D721Med (cell line): ENCODE results near the gene BRMS1L.
"Not testable (repeated sequence)": the region's sequence is repeated elsewhere in the genome, so short reads cannot be mapped to it uniquely, and the experiment has no call there.

ENCODE experiments used
- DNase-seq: peaks from one replicate; pipeline ENCODE4 v3.0.0; 2011; ENCODE audit warnings: low spot score; ENCODE audit not compliant: insufficient read length
- FAIRE-seq: peaks from 2 replicates; lab custom pipeline; 2011; peaks lifted over from hg19 to GRCh38; lab: Jason Lieb, UNC
- TF ChIP-seq, protein P1 (sequence below): IDR thresholded peaks from 2 replicates; pipeline ENCODE4 v1.5.1; 2012; ENCODE audit warnings: mild to moderate bottlenecking, control low read depth; ENCODE audit not compliant: insufficient read depth; ENCODE audit errors: missing control alignments

Gene BRMS1L

DNA sequence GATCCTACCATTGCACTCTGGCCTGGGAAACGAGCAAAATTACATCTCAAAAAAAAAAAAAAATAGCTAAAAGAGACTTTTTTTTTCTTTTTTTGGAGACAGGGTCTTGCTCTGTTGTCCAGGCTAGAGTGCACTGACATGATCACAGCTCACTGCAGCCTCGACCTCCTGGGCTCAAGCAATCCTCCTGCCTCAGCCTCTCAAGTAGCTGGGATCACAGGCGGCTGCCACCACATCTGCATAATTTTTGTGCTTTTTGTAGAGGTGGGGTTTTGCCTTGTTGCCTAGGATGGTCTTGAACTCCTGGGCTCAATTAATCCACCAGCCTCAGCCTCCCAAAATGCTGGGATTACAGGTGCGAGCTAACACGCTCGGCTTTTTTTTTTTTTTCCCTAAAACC is 28.3 kb upstream of the BRMS1L start:
- no peak for FAIRE-seq
- TF ChIP-seq, protein P1, sequence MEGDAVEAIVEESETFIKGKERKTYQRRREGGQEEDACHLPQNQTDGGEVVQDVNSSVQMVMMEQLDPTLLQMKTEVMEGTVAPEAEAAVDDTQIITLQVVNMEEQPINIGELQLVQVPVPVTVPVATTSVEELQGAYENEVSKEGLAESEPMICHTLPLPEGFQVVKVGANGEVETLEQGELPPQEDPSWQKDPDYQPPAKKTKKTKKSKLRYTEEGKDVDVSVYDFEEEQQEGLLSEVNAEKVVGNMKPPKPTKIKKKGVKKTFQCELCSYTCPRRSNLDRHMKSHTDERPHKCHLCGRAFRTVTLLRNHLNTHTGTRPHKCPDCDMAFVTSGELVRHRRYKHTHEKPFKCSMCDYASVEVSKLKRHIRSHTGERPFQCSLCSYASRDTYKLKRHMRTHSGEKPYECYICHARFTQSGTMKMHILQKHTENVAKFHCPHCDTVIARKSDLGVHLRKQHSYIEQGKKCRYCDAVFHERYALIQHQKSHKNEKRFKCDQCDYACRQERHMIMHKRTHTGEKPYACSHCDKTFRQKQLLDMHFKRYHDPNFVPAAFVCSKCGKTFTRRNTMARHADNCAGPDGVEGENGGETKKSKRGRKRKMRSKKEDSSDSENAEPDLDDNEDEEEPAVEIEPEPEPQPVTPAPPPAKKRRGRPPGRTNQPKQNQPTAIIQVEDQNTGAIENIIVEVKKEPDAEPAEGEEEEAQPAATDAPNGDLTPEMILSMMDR: no peak
- no peak for DNase-seq

DNA sequence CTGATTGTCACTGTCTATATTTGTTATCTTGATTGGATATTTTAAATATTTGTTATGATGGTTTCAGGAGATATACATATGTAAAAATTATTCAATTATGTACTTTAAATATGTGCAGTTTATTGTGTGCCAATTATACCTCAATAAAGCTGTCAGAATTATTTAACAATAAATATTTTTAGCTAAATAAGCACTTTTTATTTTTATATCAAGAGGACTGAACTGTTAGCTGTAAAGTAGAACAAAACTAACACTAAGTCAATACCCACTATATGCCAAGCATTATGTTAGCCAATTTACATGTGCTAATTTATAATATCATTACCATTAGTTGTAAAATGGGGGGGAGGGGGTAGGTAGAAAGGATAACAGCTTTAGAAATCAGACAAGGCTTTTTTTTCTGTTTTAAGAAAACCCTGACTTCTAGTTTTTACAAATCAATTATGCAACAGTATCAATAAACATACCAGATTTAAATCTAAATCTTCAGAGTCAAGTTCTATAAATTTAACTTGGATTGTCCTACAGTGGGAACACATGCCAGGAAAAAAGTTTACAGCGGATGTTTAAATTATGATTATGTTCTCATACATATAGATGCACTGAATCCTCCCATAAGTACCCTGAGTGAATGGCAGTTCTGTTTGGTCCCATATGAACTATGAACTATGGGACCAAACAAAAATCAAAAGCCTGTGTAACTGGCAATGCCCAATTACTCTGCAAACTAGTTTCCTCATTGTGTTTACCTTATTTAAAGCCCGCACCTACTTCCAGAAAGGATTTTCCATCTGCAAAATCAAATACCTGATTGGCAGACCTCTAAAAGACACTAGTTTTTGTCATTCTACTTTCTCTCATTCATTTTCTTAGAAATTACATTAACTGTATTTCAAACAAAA is 19.9 kb upstream of the BRMS1L start:
- DNase-seq (no peak), FAIRE-seq (no peak)
- TF ChIP-seq, protein P1: no peak

DNA sequence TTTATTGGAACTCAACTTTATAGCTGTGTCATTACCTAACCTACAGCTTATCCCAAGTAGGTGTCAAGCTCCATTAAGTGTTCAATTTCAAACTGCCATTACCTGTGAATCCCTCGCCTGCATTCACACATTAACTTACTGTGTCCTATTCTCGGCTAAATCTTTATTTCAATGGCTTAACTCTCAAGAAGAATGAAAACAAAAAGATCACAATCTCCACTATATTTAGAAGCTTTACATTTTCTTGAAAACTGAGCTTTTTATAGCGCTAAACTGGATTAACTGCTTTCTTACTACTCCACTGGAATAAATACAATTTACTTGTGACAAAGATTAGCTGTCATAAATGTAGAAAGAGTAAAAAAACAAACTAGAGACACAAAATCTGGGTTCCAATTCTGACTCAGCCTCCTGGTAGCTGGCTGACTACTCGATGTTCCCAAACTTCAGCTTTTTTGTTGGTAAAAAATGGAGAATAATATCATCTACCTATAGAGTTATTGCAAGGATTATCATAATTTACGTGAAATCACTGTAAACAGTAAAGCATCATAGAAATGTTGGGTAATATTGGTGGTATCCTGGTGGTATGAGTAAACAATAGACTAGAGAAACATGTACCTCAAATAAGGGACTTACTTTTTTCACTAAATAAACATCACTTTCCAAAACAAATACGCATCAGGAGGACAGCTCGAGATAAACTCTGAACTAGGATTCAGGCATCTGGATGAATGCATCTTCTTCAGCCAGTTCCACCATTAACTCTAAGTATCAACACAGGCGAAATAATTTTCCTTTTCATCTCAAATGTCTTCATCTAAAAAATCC is 18.8 kb upstream of the BRMS1L start:
- DNase-seq (no peak), FAIRE-seq (no peak)
- TF ChIP-seq, protein P1: no peak

DNA sequence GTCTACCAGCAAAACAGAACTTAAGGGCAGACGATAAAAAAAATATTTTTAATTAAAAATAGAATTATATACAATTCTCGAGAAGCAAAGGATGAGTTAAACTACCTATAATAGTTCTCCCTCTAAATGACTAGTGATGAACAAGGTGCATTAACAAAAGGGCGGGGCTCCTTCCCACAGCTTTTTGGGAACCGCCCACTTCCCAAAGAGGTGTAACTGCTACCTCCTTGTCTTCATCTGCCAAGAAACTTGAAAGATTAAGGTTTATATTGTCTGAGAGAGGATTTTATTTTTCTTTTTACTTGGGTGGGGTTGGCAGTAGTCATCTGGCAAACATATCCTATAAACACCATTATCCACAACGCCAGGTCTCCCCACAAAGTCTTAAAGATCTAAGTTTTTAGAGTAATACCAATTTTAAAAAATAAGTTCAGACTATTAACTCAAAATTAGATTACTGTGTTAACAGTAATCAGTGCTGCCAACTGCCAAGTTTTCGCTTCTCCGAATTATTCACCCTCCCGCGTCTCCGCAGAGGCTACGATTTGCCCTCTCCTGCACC is 18.0 kb upstream of the BRMS1L start:
- FAIRE-seq: no peak
- no peak for DNase-seq
- TF ChIP-seq, protein P1: no peak

DNA sequence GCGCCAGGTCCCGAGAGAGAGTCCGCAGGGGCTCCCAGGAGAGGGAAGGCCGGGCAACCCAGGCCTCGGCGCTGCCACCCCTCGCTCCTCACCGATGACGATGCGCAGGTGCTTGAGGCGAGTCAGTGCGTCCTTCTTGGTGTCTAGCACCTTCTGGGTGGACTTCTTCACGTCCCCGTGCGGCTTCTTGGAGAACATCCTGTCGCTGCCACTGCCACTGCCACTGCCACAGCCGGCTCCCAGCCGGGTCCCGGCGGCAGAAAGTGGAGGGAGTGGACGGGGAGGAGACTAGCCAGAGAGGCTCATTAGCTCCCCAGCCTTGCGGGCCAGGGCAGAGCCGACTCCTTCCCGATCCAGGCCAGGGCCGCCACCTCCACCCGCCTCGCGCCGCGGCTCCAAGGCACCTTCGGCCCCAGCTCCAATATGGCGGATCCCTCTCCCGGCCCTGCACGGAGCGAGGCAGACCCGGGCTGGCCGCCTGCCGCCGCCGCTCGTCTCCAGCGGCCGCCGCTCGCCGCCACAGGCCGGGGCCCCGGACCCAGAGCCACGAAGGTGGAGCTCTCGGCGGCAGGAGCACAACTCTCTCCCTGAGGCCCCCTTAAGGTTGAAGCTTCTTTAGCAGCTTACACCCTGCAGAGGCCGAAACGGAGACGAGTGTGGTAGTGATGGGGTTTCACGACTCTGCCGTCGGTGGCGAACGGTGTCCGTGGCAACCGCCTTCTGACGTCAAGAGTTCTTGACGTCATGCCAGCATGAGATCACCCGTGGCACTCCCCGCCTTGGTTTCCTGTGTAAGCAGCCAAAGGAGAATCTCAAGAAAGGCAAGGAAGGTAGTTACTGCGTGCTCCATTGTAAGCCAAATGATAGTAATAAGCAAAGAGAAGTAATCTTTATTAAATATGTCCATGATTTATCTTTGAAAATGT is 17.2 kb upstream of the BRMS1L start, which contains the start of gene RALGAPA1:
Gene RALGAPA1 (minus strand): TSS at position 658 of the 926 bp plus-strand sequence. CDS start 460 bp downstream, at position 198.
- DNase-seq: peak; percentile 41
- TF ChIP-seq, protein P1: peak; percentile 21
- FAIRE-seq: not testable (repeated sequence)

DNA sequence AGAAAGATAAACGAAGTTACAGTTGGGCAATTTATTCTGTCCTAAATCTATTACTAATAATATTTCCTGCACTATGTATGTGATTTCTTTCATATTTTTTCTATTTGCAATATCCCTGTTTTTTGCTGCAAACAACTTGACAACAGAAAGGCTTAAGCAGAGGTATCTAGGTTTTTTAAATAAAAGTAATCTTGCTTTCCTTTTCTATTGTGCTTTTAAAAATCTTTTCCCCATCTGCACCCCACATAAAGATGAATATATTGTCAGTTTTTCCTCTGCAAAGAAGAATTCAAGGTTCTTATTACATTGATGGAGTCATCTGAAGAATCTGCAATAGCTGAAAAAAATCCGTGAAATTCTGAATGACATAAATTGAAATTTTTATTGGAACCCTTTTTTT is 16.5 kb upstream of the BRMS1L start:
- DNase-seq (no peak), FAIRE-seq (no peak)
- TF ChIP-seq, protein P1: no peak
